CD4-positive, alpha-beta T cell treated with Interleukin-6 at 100 ng/mL for 8 hours (primary cell): ENCODE measurements around the gene OTUD5.
A peak's percentile ranks its signal among the peaks of the same experiment; 100 is the strongest.

Experiments
- DNase-seq: peaks from one replicate; pipeline ENCODE4 v3.0.0-alpha.2; 2020; ENCODE audit warnings: mixed read lengths, low spot score

Gene OTUD5

GRCh38 chrX:48972220-48973164 lies 15.1 kb upstream of the OTUD5 start:
- peak; percentile 30 for DNase-seq

GRCh38 chrX:48971249-48972219 lies 14.1 kb upstream of the OTUD5 start, which contains the start of gene KCND1:
TSS of gene KCND1 (minus strand) at chrX:48971844. CDS start at chrX:48970271, 1,573 bp downstream.
- DNase-seq = no peak

- no peak for DNase-seq
These were observed 12.1 kb upstream of the OTUD5 start for GRCh38 chrX:48969471-48969870.

GRCh38 chrX:48968377-48968776 lies 11.0 kb upstream of the OTUD5 start:
- DNase-seq = no peak

GRCh38 chrX:48966796-48967579 lies 9.6 kb upstream of the OTUD5 start:
- no peak for DNase-seq

- no peak for DNase-seq
These were observed 8.6 kb upstream of the OTUD5 start for GRCh38 chrX:48965959-48966358.

- DNase-seq = no peak
These were observed 4.2 kb upstream of the OTUD5 start for GRCh38 chrX:48961585-48962091.

- DNase-seq = no peak
These were observed 2.9 kb upstream of the OTUD5 start for GRCh38 chrX:48960291-48960690.

GRCh38 chrX:48958635-48959094 lies 1.3 kb upstream of the OTUD5 start:
- DNase-seq = no peak

- DNase-seq = peak; percentile 95
These were observed 624 bp upstream of the OTUD5 start for GRCh38 chrX:48957827-48958634.

GRCh38 chrX:48956728-48957414 lies 536 bp downstream of the OTUD5 start:
- peak; percentile 27 for DNase-seq

GRCh38 chrX:48948589-48948988 lies 8.8 kb downstream of the OTUD5 start:
- no peak for DNase-seq

GRCh38 chrX:48945517-48946348 lies 11.7 kb downstream of the OTUD5 start:
- DNase-seq = peak; percentile 57

- no peak for DNase-seq
These were observed 14.5 kb downstream of the OTUD5 start for GRCh38 chrX:48942895-48943294.

- DNase-seq = no peak
These were observed 16.9 kb downstream of the OTUD5 start for GRCh38 chrX:48940404-48940955.

- peak; percentile 55 for DNase-seq
These were observed 17.7 kb downstream of the OTUD5 start for GRCh38 chrX:48939524-48940228.

GRCh38 chrX:48938721-48939425 lies 18.5 kb downstream of the OTUD5 start:
- DNase-seq = peak; percentile 85
